ENCODE measurements around the gene MAP2K7.

Gene MAP2K7

DNA sequence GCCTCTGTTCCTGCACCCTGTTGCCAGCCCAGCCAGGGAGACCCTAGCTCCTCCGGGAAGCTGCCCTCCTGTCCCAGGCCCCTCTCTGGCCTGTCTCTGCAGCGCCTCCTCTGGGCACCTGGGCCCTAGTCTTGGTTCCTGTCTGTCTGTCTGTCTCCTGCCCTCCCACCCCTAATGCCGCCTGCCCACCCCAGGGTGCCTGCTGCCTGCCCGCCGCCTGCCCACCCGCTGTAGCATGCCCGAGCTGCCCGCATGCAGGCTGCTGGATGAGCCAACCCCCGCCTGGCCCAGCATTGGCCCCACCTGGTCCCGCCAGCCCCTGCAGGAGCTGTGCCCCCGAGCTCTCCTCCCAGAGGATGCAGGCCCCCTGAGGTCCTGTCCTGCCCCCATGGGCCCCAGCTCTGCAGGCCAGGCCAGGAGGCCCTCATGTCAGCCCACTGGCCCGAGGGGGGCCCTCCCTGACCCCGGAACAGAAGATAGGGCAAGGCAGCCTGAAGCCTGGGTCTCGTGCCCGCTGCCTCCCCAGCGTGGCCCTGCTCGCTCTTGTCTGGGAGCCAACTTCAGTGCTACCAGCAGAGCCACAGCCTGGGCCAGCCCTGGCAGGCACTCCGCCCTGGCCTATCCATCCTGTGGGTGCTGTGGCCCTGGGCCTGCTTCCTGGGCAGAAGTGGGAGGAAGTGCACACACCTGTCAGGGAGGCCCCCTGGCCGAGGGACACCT is 5.2 kb downstream of the MAP2K7 start:
- H3K27ac ChIP-seq: no peak overlapping the region
- TF ChIP-seq CTCF (conservative IDR thresholded peaks at IDR 0.05): no peak
- TF ChIP-seq ZFX (IDR thresholded peaks at IDR 0.05): no peak

DNA sequence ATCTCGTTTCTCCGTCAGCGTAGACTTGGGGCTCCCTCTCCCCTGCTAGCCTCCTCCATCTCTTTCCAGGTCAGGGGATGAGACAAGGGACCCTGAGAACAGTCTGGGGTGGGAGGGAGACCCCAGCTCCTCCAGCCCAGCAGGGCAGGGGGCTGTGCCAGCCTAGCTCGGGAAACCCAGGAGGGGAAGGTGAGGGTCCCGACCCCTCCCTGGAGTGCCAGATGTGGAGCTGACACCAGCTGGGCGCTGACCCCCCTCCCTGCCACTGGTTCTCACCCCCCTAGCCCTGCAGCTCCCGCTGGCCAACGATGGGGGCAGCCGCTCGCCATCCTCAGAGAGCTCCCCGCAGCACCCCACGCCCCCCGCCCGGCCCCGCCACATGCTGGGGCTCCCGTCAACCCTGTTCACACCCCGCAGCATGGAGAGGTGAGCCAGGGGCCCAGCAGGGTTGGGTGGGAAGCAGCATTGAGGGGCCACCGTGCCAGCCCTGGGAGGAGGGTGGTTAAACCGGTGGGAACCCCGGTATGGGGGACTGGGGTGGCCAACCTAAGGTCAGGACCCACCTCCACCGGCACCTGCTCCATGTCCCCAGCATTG is 5.9 kb downstream of the MAP2K7 start:
- no peak overlapping the region for H3K27ac ChIP-seq
- no peak for TF ChIP-seq CTCF (conservative IDR thresholded peaks at IDR 0.05)
- TF ChIP-seq ZFX (IDR thresholded peaks at IDR 0.05): no peak

DNA sequence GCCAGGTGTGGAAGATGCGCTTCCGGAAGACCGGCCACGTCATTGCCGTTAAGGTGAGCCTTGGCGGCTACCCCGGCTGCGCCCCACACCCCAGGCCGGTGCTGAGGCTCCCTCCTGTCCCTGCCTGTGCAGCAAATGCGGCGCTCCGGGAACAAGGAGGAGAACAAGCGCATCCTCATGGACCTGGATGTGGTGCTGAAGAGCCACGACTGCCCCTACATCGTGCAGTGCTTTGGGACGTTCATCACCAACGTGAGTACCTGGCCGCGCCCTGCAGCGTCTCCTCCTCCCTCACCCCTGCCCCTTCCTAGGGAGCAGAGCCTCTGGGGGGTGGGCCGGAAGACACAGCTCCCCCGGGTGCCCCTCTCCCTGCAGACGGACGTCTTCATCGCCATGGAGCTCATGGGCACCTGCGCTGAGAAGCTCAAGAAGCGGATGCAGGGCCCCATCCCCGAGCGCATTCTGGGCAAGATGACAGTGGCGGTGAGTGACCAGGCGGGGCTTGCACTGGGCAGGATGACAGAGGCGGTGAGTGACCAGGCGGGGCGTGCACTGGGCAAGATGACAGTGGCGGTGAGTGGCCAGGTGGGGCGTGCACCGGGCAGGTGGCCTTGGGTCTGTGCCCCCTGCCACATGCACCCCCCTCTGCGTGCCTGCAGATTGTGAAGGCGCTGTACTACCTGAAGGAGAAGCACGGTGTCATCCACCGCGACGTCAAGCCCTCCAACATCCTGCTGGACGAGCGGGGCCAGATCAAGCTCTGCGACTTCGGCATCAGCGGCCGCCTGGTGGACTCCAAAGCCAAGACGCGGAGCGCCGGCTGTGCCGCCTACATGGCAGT is 6.9 kb downstream of the MAP2K7 start:
- no peak overlapping the region for H3K27ac ChIP-seq
- no peak for TF ChIP-seq CTCF (conservative IDR thresholded peaks at IDR 0.05)
- TF ChIP-seq ZFX (IDR thresholded peaks at IDR 0.05): no peak

DNA sequence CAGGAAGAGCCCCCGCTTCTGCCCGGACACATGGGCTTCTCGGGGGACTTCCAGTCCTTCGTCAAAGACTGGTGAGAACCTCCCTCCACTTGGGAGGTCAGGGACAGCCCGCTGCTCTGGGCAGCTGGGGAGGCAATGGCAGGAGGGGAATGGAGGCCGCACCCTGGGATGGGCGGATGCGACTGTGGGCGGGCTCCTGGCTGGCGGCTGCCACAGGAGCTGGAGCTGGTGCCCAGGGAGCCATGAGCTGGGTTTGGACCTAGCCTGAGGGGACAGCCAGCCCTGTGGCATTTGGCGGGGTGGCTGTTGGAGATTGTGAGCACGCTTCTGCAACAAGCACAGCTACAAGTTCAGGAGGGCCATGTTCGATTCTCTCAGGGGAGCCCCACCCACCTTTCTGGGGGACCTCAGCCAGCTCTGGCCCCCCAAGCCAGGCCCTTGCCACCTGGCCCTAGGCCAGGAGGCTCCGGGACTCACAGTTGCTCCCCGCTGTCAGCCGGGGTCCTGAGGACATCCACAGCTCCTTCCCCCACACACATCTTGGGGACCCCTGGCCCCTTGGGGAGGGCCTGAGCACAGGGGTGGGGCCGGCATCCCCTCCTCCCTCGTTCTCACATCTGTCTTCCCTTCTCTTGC is 7.9 kb downstream of the MAP2K7 start:
- no peak overlapping the region for H3K27ac ChIP-seq
- TF ChIP-seq CTCF (conservative IDR thresholded peaks at IDR 0.05) (no peak), ZFX (IDR thresholded peaks at IDR 0.05) (no peak)

- TF ChIP-seq ZFX (IDR thresholded peaks at IDR 0.05) (no peak), CTCF (conservative IDR thresholded peaks at IDR 0.05) (no peak)
- no peak overlapping the region for H3K27ac ChIP-seq
Observed at GRCh38 chr19:7912144-7912696, 8.5 kb downstream of the MAP2K7 start.

DNA sequence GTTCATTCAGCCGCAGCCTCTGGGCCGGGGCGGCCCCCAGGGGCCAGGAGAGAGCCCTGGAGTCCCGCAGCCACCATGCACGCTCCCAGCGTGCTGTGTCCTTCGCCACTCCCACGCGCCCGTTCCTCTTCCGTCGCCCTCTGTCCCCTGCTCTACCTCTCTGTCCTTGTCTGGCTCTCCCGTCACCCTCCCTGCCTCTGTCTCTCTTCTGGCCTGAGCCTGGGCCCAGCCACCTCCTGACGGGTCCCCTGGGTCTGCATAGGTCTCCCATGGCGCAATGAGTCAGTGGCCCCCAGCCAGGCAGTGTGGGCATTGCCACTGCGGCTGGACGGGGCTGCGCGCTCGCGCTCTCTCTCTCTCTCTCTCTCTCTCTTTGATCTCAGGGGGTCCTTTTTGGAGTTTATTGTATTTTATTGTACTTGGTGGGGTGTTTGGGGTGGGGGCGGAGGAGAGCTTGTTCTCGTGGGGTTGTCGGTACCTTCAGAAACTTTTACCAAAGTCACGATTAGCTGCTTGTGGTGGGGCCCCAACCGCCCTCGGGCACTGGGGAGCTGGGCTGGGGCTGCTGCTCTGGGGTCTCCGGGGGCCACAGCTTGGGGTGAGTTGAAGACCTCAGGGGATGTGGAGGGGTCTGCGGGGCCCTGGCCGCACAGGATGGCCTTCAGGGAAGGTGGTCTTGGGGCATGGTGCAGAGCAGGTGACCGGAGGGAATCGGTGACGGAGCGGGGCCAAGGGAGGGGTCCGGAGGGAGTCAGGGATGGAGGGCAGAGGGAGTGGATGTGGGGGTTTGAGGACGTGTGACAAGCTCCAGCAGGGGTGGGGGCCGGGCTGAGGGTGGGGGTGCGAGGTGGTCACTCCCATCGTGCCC is 9.3 kb downstream of the MAP2K7 start:
- no peak for TF ChIP-seq CTCF (conservative IDR thresholded peaks at IDR 0.05)
- no peak for TF ChIP-seq ZFX (IDR thresholded peaks at IDR 0.05)
- no peak overlapping the region for H3K27ac ChIP-seq
